Lower leg skin (tissue), 4 donors: ENCODE results near the gene FBXW5. TPM values are rescaled to one million over a fixed set of nuclear protein-coding genes. Genes with fewer than 3 reads are reported as not detected.
A peak's percentile ranks its signal among the peaks of the same experiment; 100 is the strongest.

Experiments
- DNase-seq, 2 donors: peaks; one replicate each; pipeline ENCODE4 v3.0.0-alpha.2; 2019; ENCODE audit warnings: low spot score in 2 of 2
- H3K4me3 ChIP-seq: fragments of 200-600 bp; sonication (generic); 2 replicates; pipeline ENCODE4 v1.5.1; 2017; ENCODE audit warnings: mild to moderate bottlenecking, low read depth; ENCODE audit not compliant: poor library complexity, severe bottlenecking
- CTCF ChIP-seq, 3 donors: fragments of 450-650 bp; IDR thresholded peaks; one replicate each; pipeline ENCODE4 v1.5.1; 2016; ENCODE audit warnings: antibody characterized with exemption in 3 of 3, mild to moderate bottlenecking in 3 of 3, moderate library complexity in 2 of 3
- POLR2A ChIP-seq, 2 donors: fragments of 450-650 bp; IDR thresholded peaks; one replicate each; pipeline ENCODE4 v1.6.1; 2016 to 2017; ENCODE audit warnings: antibody characterized with exemption in 2 of 2, mild to moderate bottlenecking in 1 of 2, moderate library complexity in 1 of 2
- WGBS, 2 donors: methylation state at CpG; one replicate each; pipeline ENCODE4 v1.1.5; 2018; 5-methylcytosine and 5-hydroxymethylcytosine counted together
- intact Hi-C: fragments of 100-400 bp; cut with DNase I; formaldehyde crosslinking; loops from one replicate; pipeline ENCODE4 v1.15.0; 2023; ENCODE audit warnings: low total_unique reads
- total RNA-seq, 4 donors: library from RNA; depleted of rRNA; stranded (reverse); fragments of >200 nt; gene quantifications; one replicate each; pipeline ENCODE4 v1.1.0, GENCODE V29; 2016

Gene FBXW5
- total RNA-seq, 4 donors from 2014 or later, result 145 to 182 (median 154) TPM

- DNase-seq, result no peak
- intact Hi-C loops, result no loop called here
- WGBS, 2 donors, result 78 to 85% methylated on average over 9 to 14 of the region's 14 CpGs
- no peak within 1 kb of the TSS for H3K4me3 ChIP-seq
- no peak for TF ChIP-seq POLR2A (IDR thresholded peaks at IDR 0.05)
- no peak for TF ChIP-seq CTCF (IDR thresholded peaks at IDR 0.05)
Observed at GRCh38 chr9:136951541-136952320, 7.2 kb upstream of the FBXW5 start, which contains the start of gene LCN12. Gene LCN12, plus strand, starts transcription at chr9:136952273. Its CDS starts 55 bp downstream, at chr9:136952328.

- no peak for TF ChIP-seq CTCF (IDR thresholded peaks at IDR 0.05)
- no peak overlapping the region for H3K4me3 ChIP-seq
- no peak for DNase-seq
- intact Hi-C loops, result no loop called here
- 46 to 54% methylated on average over 9 of the region's 9 CpGs for WGBS, 2 donors
Observed at GRCh38 chr9:136950656-136951276, 6.2 kb upstream of the FBXW5 start.

- DNase-seq, result peak; percentile 92 to 99
- peak overlapping the region; percentile 33 for H3K4me3 ChIP-seq
- 2 to 17% methylated on average over 14 to 61 of the region's 63 CpGs for WGBS, 2 donors
- TF ChIP-seq CTCF (IDR thresholded peaks at IDR 0.05) (no peak), POLR2A (IDR thresholded peaks at IDR 0.05) (no peak)
- intact Hi-C loops, result loop anchor here (2.0 to 10.0 kb wide), 2 partner anchors 55 to 95 kb away; partner anchors contain the start of gene MAMDC4
Observed at GRCh38 chr9:136949817-136950655, 5.5 kb upstream of the FBXW5 start.

GRCh38 chr9:136949239-136949816 lies 4.8 kb upstream of the FBXW5 start:
- peak overlapping the region; percentile 33 for H3K4me3 ChIP-seq
- TF ChIP-seq POLR2A (IDR thresholded peaks at IDR 0.05) (no peak), CTCF (IDR thresholded peaks at IDR 0.05) (no peak)
- intact Hi-C loops, result loop anchor here (2.0 to 10.0 kb wide), 2 partner anchors 55 to 95 kb away; partner anchors contain the start of gene MAMDC4

GRCh38 chr9:136947955-136948510 lies 3.5 kb upstream of the FBXW5 start:
- intact Hi-C loops, result loop anchor here (2.0 to 10.0 kb wide), 2 partner anchors 53 to 93 kb away; partner anchors contain the start of gene MAMDC4
- H3K4me3 ChIP-seq, result no peak overlapping the region
- TF ChIP-seq POLR2A (IDR thresholded peaks at IDR 0.05), result no peak
- TF ChIP-seq CTCF (IDR thresholded peaks at IDR 0.05), result no peak
- 34 to 39% methylated on average over 12 to 14 of the region's 15 CpGs for WGBS, 2 donors
- DNase-seq, result no peak

More at GRCh38 chr9:136949239-136949816, 4.8 kb upstream of the FBXW5 start:
- 14 to 22% methylated on average over 19 to 20 of the region's 22 CpGs for WGBS, 2 donors
- no peak for DNase-seq
